HepG2 (cell line): ENCODE measurements around the gene NAE1. TPM values are rescaled to one million over a fixed set of nuclear protein-coding genes. Genes with fewer than 3 reads are reported as not detected.

Experiments
- EEA1 ChIP-seq: sonication (generic); formaldehyde crosslinking; IDR thresholded peaks from 2 replicates; pipeline ENCODE4 v1.5.1; 2020; ENCODE audit warnings: mild to moderate bottlenecking, missing genetic modification reagents, borderline replicate concordance
- FOXJ3 ChIP-seq: sonication (generic); formaldehyde crosslinking; IDR thresholded peaks from 2 replicates; pipeline ENCODE4 v1.4.0; 2020; ENCODE audit warnings: missing genetic modification reagents, mild to moderate bottlenecking, borderline replicate concordance
- FOXK1 ChIP-seq: sonication (generic); formaldehyde crosslinking; IDR thresholded peaks from 2 replicates; pipeline ENCODE4 v1.4.0; 2020; ENCODE audit warnings: low read depth, missing genetic modification reagents, borderline replicate concordance
- GZF1 ChIP-seq: sonication (generic); formaldehyde crosslinking; IDR thresholded peaks from 2 replicates; pipeline ENCODE4 v1.5.1; 2020; ENCODE audit warnings: mild to moderate bottlenecking, missing genetic modification reagents
- KAT8 ChIP-seq: IDR thresholded peaks from 2 replicates; pipeline ENCODE4 v1.6.1; 2016; ENCODE audit warnings: missing genetic modification reagents, missing compliant biosample characterization
- MAF1 ChIP-seq: sonication (generic); formaldehyde crosslinking; IDR thresholded peaks from 2 replicates; pipeline ENCODE4 v1.5.0; 2020; ENCODE audit warnings: missing genetic modification reagents, borderline replicate concordance
- NFAT5 ChIP-seq: sonication (generic); formaldehyde crosslinking; IDR thresholded peaks from 2 replicates; pipeline ENCODE4 v1.4.0; 2020; ENCODE audit warnings: missing genetic modification reagents
- PHF5A ChIP-seq: IDR thresholded peaks from one replicate; pipeline ENCODE4 v1.6.1; 2018; ENCODE audit warnings: low read depth, missing genetic modification reagents; ENCODE audit not compliant: unreplicated experiment
- TAF1 ChIP-seq: sonication (generic); formaldehyde crosslinking; IDR thresholded peaks from 2 replicates; pipeline ENCODE4 v1.4.0; 2020; ENCODE audit warnings: missing genetic modification reagents
- XBP1 ChIP-seq: sonication (generic); formaldehyde crosslinking; IDR thresholded peaks from 2 replicates; pipeline ENCODE4 v1.5.0; 2020; ENCODE audit warnings: missing genetic modification reagents
- ZNF703 ChIP-seq: sonication (generic); formaldehyde crosslinking; IDR thresholded peaks from 2 replicates; pipeline ENCODE4 v1.5.1; 2020; ENCODE audit warnings: missing genetic modification reagents, mild to moderate bottlenecking, moderate library complexity, borderline replicate concordance
- ZNF777 ChIP-seq: sonication (generic); formaldehyde crosslinking; IDR thresholded peaks from 2 replicates; pipeline ENCODE4 v1.4.0; 2020; ENCODE audit warnings: missing genetic modification reagents
- polyA plus RNA-seq, 8 experiments: library from polyadenylated mRNA; depleted of rRNA in 3 of 8; stranded (reverse) in 7 of 8; unstranded in 1 of 8; fragments of >200 nt; fragmentation: Illumina TruSeq in 4 of 8; extraction: Trizol in 4 of 8; gene quantifications; 2 replicates each; pipeline versions ENCODE4 v1.2.1 to v1.2.3, GENCODE V29; 2011 to 2016; ENCODE audit warnings: low read depth in 4 of 8, missing spikeins in 1 of 8, mixed read lengths in 1 of 8; ENCODE audit not compliant: insufficient read depth in 1 of 8
- total RNA-seq, 5 experiments: library from RNA; depleted of rRNA; stranded (reverse); fragments of >200 nt; fragmentation: Illumina TruSeq; extraction: Trizol; gene quantifications; 2 replicates each; pipeline ENCODE4 v1.2.3, GENCODE V29; 2016; ENCODE audit warnings: low read depth in 1 of 5
- TF ChIP-seq, protein P1 (sequence below): fragments of 450-650 bp; IDR thresholded peaks from 2 replicates; pipeline ENCODE4 v1.6.1; 2016
- TF ChIP-seq, protein P2 (sequence below): sonication (generic); formaldehyde crosslinking; IDR thresholded peaks from 2 replicates; pipeline ENCODE4 v1.5.1; 2020; ENCODE audit warnings: mild to moderate bottlenecking, missing genetic modification reagents, borderline replicate concordance

NAE1 gene
- total and polyA plus RNA-seq, 2 of the 13 experiments (the other 11 are each of a cell fraction or from before 2014, with no cell fraction given) = 95.7 to 206 TPM

DNA sequence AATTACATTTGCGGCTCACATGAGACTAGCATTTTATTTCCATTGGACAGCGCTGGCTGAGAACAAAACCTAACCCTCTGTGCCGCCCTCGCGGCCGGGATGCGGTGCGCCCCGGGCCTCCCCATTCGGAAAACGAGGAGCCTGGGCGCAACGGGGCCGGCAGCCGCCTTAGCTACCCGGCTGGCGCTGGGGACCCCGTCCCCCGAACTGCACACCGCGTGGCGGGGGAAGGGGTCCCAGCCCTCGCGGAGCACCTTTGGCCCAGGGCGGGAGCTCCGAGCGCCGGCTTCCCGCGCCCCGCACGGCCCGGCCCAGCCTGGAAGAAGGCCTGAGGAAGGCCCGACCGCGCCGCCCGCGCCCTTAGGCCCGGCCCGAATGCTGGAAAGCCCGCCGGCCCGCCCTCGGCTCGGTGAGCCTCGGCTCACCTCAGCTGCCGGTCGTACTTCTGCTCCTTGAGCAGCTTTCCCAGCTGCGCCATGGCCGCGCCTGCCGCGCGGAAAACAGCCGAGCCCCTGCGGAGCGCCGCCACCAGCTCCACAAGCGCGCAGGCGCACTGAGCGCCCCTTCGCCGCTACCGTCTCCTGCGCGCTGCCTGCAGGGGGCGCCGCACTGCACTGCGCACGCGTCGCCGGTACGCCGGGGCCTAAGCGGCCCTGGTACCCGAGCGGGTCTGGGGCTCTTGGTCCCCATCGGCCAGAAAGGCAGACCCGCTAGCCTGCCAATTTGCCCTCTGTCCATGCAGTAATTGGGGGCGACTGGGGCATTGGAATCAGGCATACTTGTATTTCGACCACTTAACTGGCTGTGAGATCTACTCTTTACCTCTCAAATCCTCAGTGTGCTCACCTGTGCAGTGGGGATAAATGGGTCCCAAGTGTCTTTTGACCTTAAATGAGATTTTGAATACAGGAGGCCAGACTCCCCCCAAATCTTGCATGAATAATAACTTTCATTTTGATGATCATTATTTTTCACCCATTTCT lies at the start of gene NAE1 (continued):
- TF ChIP-seq NFAT5 (peak; percentile 97), FOXJ3 (CRISPR knock-in tag) (peak; percentile 59; the same call in 1 of the 2 replicates), FOXK1 (no peak; the same call in 1 of the 2 replicates), KAT8 (CRISPR knock-in tag) (peak; percentile 58; the same call in 1 of the 2 replicates), ZNF703 (CRISPR knock-in tag) (no peak; the same call in 1 of the 2 replicates), TAF1 (CRISPR knock-in tag) (peak; percentile 92), EEA1 (peak; percentile 95; the same call in 1 of the 2 replicates), PHF5A (CRISPR knock-in tag) (no peak), XBP1 (no peak), ZNF777 (CRISPR knock-in tag) (peak; percentile 84), GZF1 (CRISPR knock-in tag) (peak; percentile 53; the same call in 1 of the 2 replicates), MAF1 (CRISPR knock-in tag) (peak; percentile 89; the same call in 1 of the 2 replicates)
- TF ChIP-seq, protein P1, sequence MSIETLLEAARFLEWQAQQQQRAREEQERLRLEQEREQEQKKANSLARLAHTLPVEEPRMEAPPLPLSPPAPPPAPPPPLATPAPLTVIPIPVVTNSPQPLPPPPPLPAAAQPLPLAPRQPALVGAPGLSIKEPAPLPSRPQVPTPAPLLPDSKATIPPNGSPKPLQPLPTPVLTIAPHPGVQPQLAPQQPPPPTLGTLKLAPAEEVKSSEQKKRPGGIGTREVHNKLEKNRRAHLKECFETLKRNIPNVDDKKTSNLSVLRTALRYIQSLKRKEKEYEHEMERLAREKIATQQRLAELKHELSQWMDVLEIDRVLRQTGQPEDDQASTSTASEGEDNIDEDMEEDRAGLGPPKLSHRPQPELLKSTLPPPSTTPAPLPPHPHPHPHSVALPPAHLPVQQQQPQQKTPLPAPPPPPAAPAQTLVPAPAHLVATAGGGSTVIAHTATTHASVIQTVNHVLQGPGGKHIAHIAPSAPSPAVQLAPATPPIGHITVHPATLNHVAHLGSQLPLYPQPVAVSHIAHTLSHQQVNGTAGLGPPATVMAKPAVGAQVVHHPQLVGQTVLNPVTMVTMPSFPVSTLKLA = no peak
- TF ChIP-seq, protein P2, sequence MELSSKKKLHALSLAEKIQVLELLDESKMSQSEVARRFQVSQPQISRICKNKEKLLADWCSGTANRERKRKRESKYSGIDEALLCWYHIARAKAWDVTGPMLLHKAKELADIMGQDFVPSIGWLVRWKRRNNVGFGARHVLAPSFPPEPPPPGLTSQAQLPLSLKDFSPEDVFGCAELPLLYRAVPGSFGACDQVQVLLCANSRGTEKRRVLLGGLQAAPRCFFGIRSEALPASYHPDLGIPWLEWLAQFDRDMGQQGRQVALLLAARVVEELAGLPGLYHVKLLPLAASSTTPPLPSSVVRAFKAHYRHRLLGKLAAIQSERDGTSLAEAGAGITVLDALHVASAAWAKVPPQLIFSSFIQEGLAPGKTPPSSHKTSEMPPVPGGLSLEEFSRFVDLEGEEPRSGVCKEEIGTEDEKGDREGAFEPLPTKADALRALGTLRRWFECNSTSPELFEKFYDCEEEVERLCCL = no peak
